AG09309 (cell line): ENCODE results near the gene TNFSF10.

ENCODE experiments used
- DNase-seq: peaks from one replicate; pipeline ENCODE4 v3.0.0-alpha.2; 2010; ENCODE audit warnings: low read depth
- H3K4me3 ChIP-seq: 2 replicates; pipeline ENCODE4 v1.5.1; 2011; ENCODE audit warnings: mild to moderate bottlenecking, low read depth, low read length, moderate library complexity; ENCODE audit not compliant: control insufficient read depth
- CTCF ChIP-seq: IDR thresholded peaks from 2 replicates; pipeline ENCODE4 v1.5.1; 2011; ENCODE audit warnings: mild to moderate bottlenecking, low read depth, low read length, inconsistent platforms; ENCODE audit not compliant: insufficient read depth, control insufficient read depth; ENCODE audit errors: missing control alignments

The TNFSF10 gene

GRCh38 chr3:172518929-172519640 lies 4.1 kb downstream of the TNFSF10 start:
- no peak for DNase-seq
- no peak overlapping the region for H3K4me3 ChIP-seq
- no peak for TF ChIP-seq CTCF

GRCh38 chr3:172517859-172518466 lies 5.3 kb downstream of the TNFSF10 start:
- no peak overlapping the region for H3K4me3 ChIP-seq
- no peak for DNase-seq
- TF ChIP-seq CTCF: no peak

GRCh38 chr3:172516318-172517214 lies 6.7 kb downstream of the TNFSF10 start:
- DNase-seq: peak; percentile 66
- TF ChIP-seq CTCF: no peak
- no peak overlapping the region for H3K4me3 ChIP-seq

GRCh38 chr3:172515130-172515918 lies 7.9 kb downstream of the TNFSF10 start:
- no peak overlapping the region for H3K4me3 ChIP-seq
- no peak for TF ChIP-seq CTCF

GRCh38 chr3:172514678-172515077 lies 8.6 kb downstream of the TNFSF10 start:
- no peak for DNase-seq
- H3K4me3 ChIP-seq: no peak overlapping the region
- TF ChIP-seq CTCF: no peak

More at GRCh38 chr3:172515130-172515918, 7.9 kb downstream of the TNFSF10 start:
- no peak for DNase-seq

GRCh38 chr3:172513488-172513887 lies 9.7 kb downstream of the TNFSF10 start:
- no peak for DNase-seq
- no peak for TF ChIP-seq CTCF
- no peak overlapping the region for H3K4me3 ChIP-seq
